Right atrium auricular region (tissue), 2 donors: Measurements from ENCODE around the gene SUN1. TPM values are rescaled to one million over a fixed set of nuclear protein-coding genes. Genes with fewer than 3 reads are reported as not detected.

Experiments used
- DNase-seq: peaks from one replicate; pipeline ENCODE4 v3.0.0-alpha.2; 2019; ENCODE audit warnings: low spot score
- H3K27ac ChIP-seq, 2 donors: fragments of 200-600 bp; sonication (generic); 1 replicate in 1 of 2; 2 replicates in 1 of 2; pipeline ENCODE4 v1.5.1; 2016 to 2019
- H3K27me3 ChIP-seq, 2 donors: fragments of 200-600 bp; sonication (generic); one replicate each; pipeline versions ENCODE4 v1.5.1 to v1.6.0; 2017 to 2019
- H3K36me3 ChIP-seq: fragments of 200-600 bp; sonication (generic); one replicate; pipeline ENCODE4 v1.5.1; 2016
- H3K4me1 ChIP-seq, 2 donors: fragments of 200-600 bp; sonication (generic); one replicate each; pipeline versions ENCODE4 v1.5.1 to v1.6.0; 2017 to 2019
- H3K4me3 ChIP-seq, 2 donors: fragments of 200-600 bp; sonication (generic); 1 replicate in 1 of 2; 2 replicates in 1 of 2; pipeline ENCODE4 v1.5.1; 2017 to 2019; ENCODE audit warnings: mild to moderate bottlenecking in 1 of 2, moderate library complexity in 1 of 2
- H3K9me3 ChIP-seq, 2 donors: fragments of 200-600 bp; sonication (generic); one replicate each; pipeline ENCODE4 v1.5.1; 2019
- total RNA-seq, 2 donors: library from RNA; depleted of rRNA; stranded (reverse); fragments of >200 nt; gene quantifications; one replicate each; pipeline ENCODE4 v1.1.0, GENCODE V29; 2016
- TF ChIP-seq, protein P1 (sequence below), 2 donors: fragments of 200-600 bp; sonication (generic); IDR thresholded peaks; one replicate each; pipeline ENCODE4 v1.5.1; 2019; ENCODE audit warnings: antibody characterized with exemption in 2 of 2

The SUN1 gene
- total RNA-seq, 2 donors from 2014 or later = 84.4 to 97.5 TPM

DNA sequence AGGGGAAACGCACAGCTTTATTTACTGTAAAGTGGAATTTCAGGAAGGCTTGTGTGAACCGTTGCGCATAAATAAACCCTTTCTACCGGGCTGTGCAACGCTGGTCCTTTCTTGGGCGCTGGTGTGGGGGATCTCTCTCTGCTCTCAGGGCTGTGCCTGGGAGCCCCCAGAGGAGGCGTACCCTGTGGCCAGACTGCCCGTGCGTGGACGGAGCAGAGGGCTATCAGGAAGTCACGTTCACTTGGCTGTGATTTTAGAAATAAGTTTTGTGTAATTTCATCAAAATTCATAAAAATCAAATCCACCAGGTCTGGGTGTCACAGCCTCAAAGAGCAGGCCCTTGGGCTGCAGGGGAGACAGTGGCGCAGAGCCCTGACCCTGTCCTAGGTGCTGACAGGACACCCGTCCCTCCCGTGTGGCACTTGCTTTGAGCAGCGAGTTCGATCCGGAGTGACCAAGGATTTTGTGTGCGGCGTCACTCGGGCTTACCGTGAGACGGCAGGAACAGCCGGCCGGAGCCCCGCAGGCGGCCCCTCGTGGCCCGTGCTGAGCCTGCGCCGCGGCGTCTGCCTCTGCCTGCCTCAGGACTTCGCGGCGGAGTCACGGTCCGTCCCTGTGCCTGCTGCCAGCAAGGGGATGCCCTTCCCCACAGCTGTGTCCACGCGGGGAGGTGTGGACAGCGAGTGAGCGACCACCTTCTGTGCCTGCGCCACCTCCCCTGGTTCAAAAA, 64.2 kb downstream of the SUN1 start:
- H3K4me1 ChIP-seq = peaks cover 0 to 21% of the 10 kb centered on the region in 2 donors
- H3K36me3 ChIP-seq = peaks cover 61% of the 10 kb centered on the region
- DNase-seq = no peak
- H3K27ac ChIP-seq = no peak overlapping the region
- no peak overlapping the region for H3K4me3 ChIP-seq
- no peaks in the 10 kb centered on the region for H3K9me3 ChIP-seq
- no peaks in the 10 kb centered on the region for H3K27me3 ChIP-seq
- TF ChIP-seq, protein P1, sequence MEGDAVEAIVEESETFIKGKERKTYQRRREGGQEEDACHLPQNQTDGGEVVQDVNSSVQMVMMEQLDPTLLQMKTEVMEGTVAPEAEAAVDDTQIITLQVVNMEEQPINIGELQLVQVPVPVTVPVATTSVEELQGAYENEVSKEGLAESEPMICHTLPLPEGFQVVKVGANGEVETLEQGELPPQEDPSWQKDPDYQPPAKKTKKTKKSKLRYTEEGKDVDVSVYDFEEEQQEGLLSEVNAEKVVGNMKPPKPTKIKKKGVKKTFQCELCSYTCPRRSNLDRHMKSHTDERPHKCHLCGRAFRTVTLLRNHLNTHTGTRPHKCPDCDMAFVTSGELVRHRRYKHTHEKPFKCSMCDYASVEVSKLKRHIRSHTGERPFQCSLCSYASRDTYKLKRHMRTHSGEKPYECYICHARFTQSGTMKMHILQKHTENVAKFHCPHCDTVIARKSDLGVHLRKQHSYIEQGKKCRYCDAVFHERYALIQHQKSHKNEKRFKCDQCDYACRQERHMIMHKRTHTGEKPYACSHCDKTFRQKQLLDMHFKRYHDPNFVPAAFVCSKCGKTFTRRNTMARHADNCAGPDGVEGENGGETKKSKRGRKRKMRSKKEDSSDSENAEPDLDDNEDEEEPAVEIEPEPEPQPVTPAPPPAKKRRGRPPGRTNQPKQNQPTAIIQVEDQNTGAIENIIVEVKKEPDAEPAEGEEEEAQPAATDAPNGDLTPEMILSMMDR (IDR thresholded peaks at IDR 0.05) = no peak

DNA sequence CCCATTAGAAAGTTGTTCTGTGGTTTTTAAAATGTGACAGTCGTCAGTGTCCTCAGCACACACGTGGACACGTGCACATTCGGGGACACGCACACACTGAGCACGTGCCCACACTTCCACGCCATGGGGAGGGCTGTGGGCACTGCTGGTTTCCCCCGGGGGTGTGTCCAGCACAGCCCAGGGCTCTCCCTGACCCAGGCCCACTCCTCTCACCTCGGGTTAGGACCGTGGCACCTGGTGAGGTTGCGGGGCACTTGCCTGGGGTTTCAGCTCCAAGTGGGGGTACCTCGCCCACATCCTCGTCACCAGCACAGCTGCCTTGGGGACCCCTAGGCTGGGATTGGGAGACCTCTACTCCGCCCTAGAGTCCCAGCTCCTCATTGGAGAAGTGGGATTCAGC, 64.8 kb downstream of the SUN1 start:
- Histone ChIP-seq H3K27ac (no peak overlapping the region), H3K4me3 (no peak overlapping the region), H3K4me1 (peaks cover 0 to 21% of the 10 kb centered on the region in 2 donors), H3K27me3 (no peaks in the 10 kb centered on the region), H3K36me3 (peaks cover 55% of the 10 kb centered on the region), H3K9me3 (no peaks in the 10 kb centered on the region)
- TF ChIP-seq, protein P1 (IDR thresholded peaks at IDR 0.05) = no peak
- DNase-seq = no peak

DNA sequence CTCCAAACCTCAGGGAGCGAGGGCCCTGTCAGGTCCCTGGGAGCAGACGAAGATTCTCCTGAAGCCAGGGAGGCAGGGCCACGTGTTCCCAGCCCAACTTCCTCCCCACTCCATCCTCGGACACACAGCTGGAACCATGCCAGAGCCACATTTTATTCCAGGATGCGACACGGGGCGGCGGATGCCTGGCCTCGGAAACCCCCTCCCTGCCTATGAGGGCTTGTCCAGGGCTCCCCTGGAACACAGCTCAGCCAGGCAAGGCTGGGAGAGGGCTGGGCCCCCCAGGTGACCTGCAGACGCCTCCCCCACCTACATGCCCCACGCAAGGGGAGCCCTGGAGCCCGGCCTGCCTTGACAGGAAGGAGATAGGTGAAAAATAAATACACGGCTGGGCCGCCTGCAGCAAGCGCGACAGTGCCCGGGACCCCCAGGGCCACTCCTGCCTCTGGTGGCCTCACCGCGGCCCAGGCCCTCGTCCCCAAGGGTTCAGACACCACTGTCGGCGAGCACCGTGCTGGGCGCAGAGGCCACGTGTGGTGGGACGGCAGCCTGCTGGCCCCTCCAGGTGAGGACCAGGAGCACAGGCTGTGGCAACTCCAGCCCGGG, 65.6 kb downstream of the SUN1 start:
- Histone ChIP-seq H3K27me3 (no peaks in the 10 kb centered on the region), H3K36me3 (peaks cover 47% of the 10 kb centered on the region), H3K4me3 (no peak overlapping the region), H3K4me1 (peaks cover 0 to 21% of the 10 kb centered on the region in 2 donors), H3K9me3 (no peaks in the 10 kb centered on the region), H3K27ac (no peak overlapping the region)
- no peak for DNase-seq
- TF ChIP-seq, protein P1 (IDR thresholded peaks at IDR 0.05) = no peak

DNA sequence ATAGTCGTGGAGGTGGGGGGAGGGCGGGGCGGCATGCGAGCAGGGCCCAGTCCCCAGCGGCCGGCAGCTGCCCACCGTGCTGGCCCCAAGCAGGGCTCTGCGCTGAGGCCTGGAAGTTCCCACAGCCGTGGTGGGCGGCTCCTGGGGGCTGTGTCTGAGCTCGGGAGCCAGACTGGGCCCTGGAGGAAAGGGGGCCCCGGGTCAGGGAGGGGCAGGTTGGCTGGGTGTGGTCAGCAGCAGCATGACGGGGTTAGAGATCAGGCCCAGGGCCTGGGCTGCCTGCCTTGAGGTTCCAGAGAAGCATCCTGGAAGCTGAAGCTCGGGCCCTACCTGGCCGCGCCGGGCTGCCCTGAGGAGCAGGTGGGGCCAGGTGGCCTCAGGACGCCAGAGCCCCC, 66.2 kb downstream of the SUN1 start:
- Histone ChIP-seq H3K27me3 (no peaks in the 10 kb centered on the region), H3K9me3 (no peaks in the 10 kb centered on the region), H3K4me3 (no peak overlapping the region), H3K36me3 (peaks cover 42% of the 10 kb centered on the region), H3K4me1 (peaks cover 0 to 21% of the 10 kb centered on the region in 2 donors), H3K27ac (no peak overlapping the region)
- no peak for DNase-seq
- TF ChIP-seq, protein P1 (IDR thresholded peaks at IDR 0.05) = no peak

DNA sequence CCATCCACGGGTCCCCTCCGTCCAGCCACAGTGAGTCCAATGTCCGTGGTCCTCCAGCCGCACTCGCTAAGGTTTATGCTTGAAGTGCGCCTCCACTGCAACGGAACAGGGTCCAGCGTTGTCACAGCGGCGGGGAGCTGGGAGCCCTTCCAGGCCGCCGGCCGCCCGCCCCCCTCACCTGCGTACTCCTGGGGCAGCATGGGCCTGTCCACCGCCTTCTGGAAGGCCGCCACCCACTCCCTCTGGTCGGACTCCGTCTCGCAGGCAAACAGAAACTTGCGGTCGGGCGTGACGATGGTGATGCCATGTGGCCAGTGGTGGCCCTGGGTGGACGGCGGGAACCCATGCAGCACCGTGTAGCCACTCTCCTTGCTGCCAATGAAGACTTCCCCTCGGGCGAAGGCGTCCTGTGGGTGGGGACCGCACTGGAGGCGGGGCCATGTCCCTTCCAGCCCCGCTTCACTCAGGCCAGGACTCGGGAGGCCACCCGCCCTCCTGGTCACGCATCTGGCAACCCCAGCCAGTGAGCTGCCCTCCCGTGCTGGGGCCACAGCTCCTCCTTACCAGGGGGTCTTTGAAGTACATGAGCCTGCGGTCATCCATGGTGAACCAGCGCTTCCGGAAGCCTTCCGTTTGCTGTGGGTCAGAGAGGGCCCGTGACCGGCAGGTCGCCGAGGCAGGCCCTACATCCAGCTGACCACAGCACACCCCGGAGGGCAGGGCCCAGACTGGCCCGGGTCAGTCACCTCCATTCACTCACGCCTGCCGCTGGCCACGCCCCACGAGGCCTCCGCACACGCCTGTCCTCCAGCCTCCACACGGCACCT, 66.8 kb downstream of the SUN1 start:
- Histone ChIP-seq H3K36me3 (peaks cover 36% of the 10 kb centered on the region), H3K27me3 (no peaks in the 10 kb centered on the region), H3K4me1 (peaks cover 0 to 21% of the 10 kb centered on the region in 2 donors), H3K27ac (no peak overlapping the region), H3K4me3 (no peak overlapping the region), H3K9me3 (no peaks in the 10 kb centered on the region)
- no peak for DNase-seq
- TF ChIP-seq, protein P1 (IDR thresholded peaks at IDR 0.05) = no peak
